ENCODE results near the gene DEPP1. TPM values are rescaled to one million over a fixed set of nuclear protein-coding genes. Genes with fewer than 3 reads are reported as not detected.

Gene DEPP1
- total and polyA plus RNA-seq, 2 of the 13 experiments (the other 11 are each of a cell fraction or from before 2014, with no cell fraction given), result 14.8 to 270 TPM

GRCh38 chr10:44936314-44936975 is 42.2 kb downstream of the DEPP1 start:
- BruUV-seq (replicated peaks), result no TSS peak
- 87% methylated on average over 7 of the region's 7 CpGs for WGBS (ENCODE audit: low lambda C conversion rate)
- Histone ChIP-seq H3K4me2 (ENCODE audit: low read depth, low read length) (no peak overlapping the region), H2AFZ (ENCODE audit: low read length) (no peak overlapping the region), H3K9ac (ENCODE audit: insufficient read depth, low read depth, low read length) (no peak overlapping the region), H3K27me3 (ENCODE audit: control insufficient read depth in 1 of 2, insufficient read depth in 2 of 2, low read length in 2 of 2) (no peaks in the 10 kb centered on the region), H3K9me3 (ENCODE audit: low read length) (no peaks in the 10 kb centered on the region), H3K79me2 (ENCODE audit: insufficient read depth, low read length) (no peaks in the 10 kb centered on the region), H3K36me3 (replicated peaks in 1 of 2; ENCODE audit: control insufficient read depth in 1 of 2, insufficient read depth in 2 of 2, low read length in 2 of 2) (no peaks in the 10 kb centered on the region), H3K4me1 (ENCODE audit: insufficient read depth, low read length) (peaks cover 92% of the 10 kb centered on the region), H3K4me3 (replicated peaks in 1 of 3; ENCODE audit: insufficient read depth in 1 of 3, low read depth in 2 of 3, low read length in 3 of 3) (no peak overlapping the region), H4K20me1 (ENCODE audit: insufficient read depth, low read length) (no peaks in the 10 kb centered on the region), H3K27ac (ENCODE audit: extremely low read length, insufficient read depth, low read length) (peak overlapping the region; percentile 51)
- ATAC-seq (no peak), FAIRE-seq (no peak), DNase-seq (ENCODE audit: low spot score) (no peak)
- POLR2A ChIA-PET, result interaction anchor here (1.2 to 7.1 kb wide), 5 partner anchors 13 to 59 kb away, joined by 3 to 215 read pairs (median 36); partner anchors contain the start of genes DEPP1 and RASSF4
- TF ChIP-seq NR3C1 (CRISPR knock-in tag; IDR thresholded peaks at IDR 0.05) (no peak), STAT5B (CRISPR knock-in tag; IDR thresholded peaks at IDR 0.05) (no peak), CREB3 (CRISPR knock-in tag; IDR thresholded peaks at IDR 0.05) (no peak)
- in situ Hi-C loops (cut with HindIII; ENCODE audit: extremely low pct_ligation_motif_present, low pct_unique_long_range_greater_than_20kb) (no loop called here), intact Hi-C loops (cut with micrococcal nuclease; ENCODE audit: unreplicated experiment) (no loop called here)
- CTCF ChIA-PET (ENCODE audit: low intra/inter-chr PET ratio, low total read pairs), result interaction anchor here (0.9 kb wide), 1 partner anchor 28 kb away, joined by 3 read pairs; no protein-coding TSS in a partner anchor

GRCh38 chr10:44935966-44936295 is 42.7 kb downstream of the DEPP1 start:
- 49% methylated on average over 3 of the region's 3 CpGs for WGBS (ENCODE audit: low lambda C conversion rate)
- no peaks in the 10 kb centered on the region for H3K36me3 ChIP-seq (replicated peaks in 1 of 2; ENCODE audit: control insufficient read depth in 1 of 2, insufficient read depth in 2 of 2, low read length in 2 of 2)
- intact Hi-C loops (cut with micrococcal nuclease; ENCODE audit: unreplicated experiment) (loop anchor here (1.0 kb wide), 2 partner anchors 23 to 28 kb away; partner anchors contain the start of gene RASSF4), in situ Hi-C loops (cut with HindIII; ENCODE audit: extremely low pct_ligation_motif_present, low pct_unique_long_range_greater_than_20kb) (no loop called here)
- POLR2A ChIA-PET, result interaction anchor here (0.7 to 7.1 kb wide), 8 partner anchors 9 to 59 kb away, joined by 3 to 215 read pairs (median 6); partner anchors contain the start of genes DEPP1 and RASSF4
- H2AFZ ChIP-seq (ENCODE audit: low read length), result no peak overlapping the region
- FAIRE-seq, result peak; percentile 39
- no peak for ATAC-seq
- no peaks in the 10 kb centered on the region for H3K79me2 ChIP-seq (ENCODE audit: insufficient read depth, low read length)
- no peak overlapping the region for H3K4me3 ChIP-seq (replicated peaks in 1 of 3; ENCODE audit: insufficient read depth in 1 of 3, low read depth in 2 of 3, low read length in 3 of 3)
- H3K9me3 ChIP-seq (ENCODE audit: low read length), result no peaks in the 10 kb centered on the region
- H3K4me2 ChIP-seq (ENCODE audit: low read depth, low read length), result peak overlapping the region; percentile 33; the same call in 1 of the 2 replicates
- peak overlapping the region; percentile 51 for H3K27ac ChIP-seq (ENCODE audit: extremely low read length, insufficient read depth, low read length)
- BruUV-seq (replicated peaks), result no TSS peak
- no peak overlapping the region for H3K9ac ChIP-seq (ENCODE audit: insufficient read depth, low read depth, low read length)
- DNase-seq (ENCODE audit: low spot score), result no peak
- CTCF ChIA-PET (ENCODE audit: low intra/inter-chr PET ratio, low total read pairs), result interaction anchor here (0.9 to 1.0 kb wide), 2 partner anchors 28 to 39 kb away, joined by 3 to 8 read pairs; no protein-coding TSS in a partner anchor
- H3K4me1 ChIP-seq (ENCODE audit: insufficient read depth, low read length), result peaks cover 93% of the 10 kb centered on the region
- no peaks in the 10 kb centered on the region for H4K20me1 ChIP-seq (ENCODE audit: insufficient read depth, low read length)
- H3K27me3 ChIP-seq (ENCODE audit: control insufficient read depth in 1 of 2, insufficient read depth in 2 of 2, low read length in 2 of 2), result no peaks in the 10 kb centered on the region
- TF ChIP-seq ZNF580 (CRISPR knock-in tag; IDR thresholded peaks at IDR 0.05; ENCODE audit: borderline replicate concordance, low read depth), result peak; percentile 6; the same call in 1 of the 2 replicates
- TF ChIP-seq ZBTB7B (CRISPR knock-in tag; IDR thresholded peaks at IDR 0.05), result no peak
- 0 out of 2 replicates have a peak, but pooled peaks have one; percentile 7 for TF ChIP-seq NR2F6 (IDR thresholded peaks at IDR 0.05)
- no peak for TF ChIP-seq NR2F6 (CRISPR knock-in tag; IDR thresholded peaks at IDR 0.05)
- no peak for TF ChIP-seq ISL2 (CRISPR knock-in tag; IDR thresholded peaks at IDR 0.05)
- 0 out of 2 replicates have a peak, but pooled peaks have one; percentile 7 for TF ChIP-seq POGZ (CRISPR knock-in tag; IDR thresholded peaks at IDR 0.05)
- TF ChIP-seq ZBTB44 (CRISPR knock-in tag; IDR thresholded peaks at IDR 0.05), result no peak
- TF ChIP-seq ZNF605 (CRISPR knock-in tag; IDR thresholded peaks at IDR 0.05), result 0 out of 2 replicates have a peak, but pooled peaks have one; percentile 9
- TF ChIP-seq NFATC3 (CRISPR knock-in tag; IDR thresholded peaks at IDR 0.05), result no peak
- TF ChIP-seq ZNF430 (CRISPR knock-in tag; IDR thresholded peaks at IDR 0.05), result peak; percentile 19; the same call in 1 of the 2 replicates
